GM12891 (cell line): ENCODE results near the gene LRRTM3.

Experiments
- PAX5 ChIP-seq: IDR thresholded peaks from 2 replicates; pipeline ENCODE4 v1.6.1; 2011; ENCODE audit warnings: low read length, moderate library complexity, mild to moderate bottlenecking; ENCODE audit not compliant: insufficient read depth, severe bottlenecking
- POLR2A ChIP-seq: IDR thresholded peaks from 2 replicates; pipeline ENCODE4 v1.6.1; 2011; ENCODE audit warnings: low read depth, low read length, control low read depth
- POLR2AphosphoS5 ChIP-seq: IDR thresholded peaks from 2 replicates; pipeline ENCODE4 v1.6.1; 2011; ENCODE audit warnings: low read depth, low read length, control low read depth
- SPI1 ChIP-seq: IDR thresholded peaks from 2 replicates; pipeline ENCODE4 v1.6.1; 2011; ENCODE audit warnings: low read depth, low read length, control low read depth
- TAF1 ChIP-seq: IDR thresholded peaks from 2 replicates; pipeline ENCODE4 v1.6.1; 2011; ENCODE audit warnings: low read depth, low read length, control low read depth

GRCh38 chr10:67033878-67034277, 108.0 kb downstream of the LRRTM3 start:
- TF ChIP-seq POLR2A: no peak
- TF ChIP-seq POLR2AphosphoS5: no peak
- TF ChIP-seq TAF1: no peak
- TF ChIP-seq PAX5: no peak
- TF ChIP-seq SPI1: no peak
